K562 (cell line): Measurements from ENCODE around the gene KIF5C. TPM values are rescaled to one million over a fixed set of nuclear protein-coding genes. Genes with fewer than 3 reads are reported as not detected.

Experiments
- ATAC-seq: fragments of 200-7000 bp; cut with Tn5 transposase; 3 replicates; pipeline ENCODE4 v1.9.1; 2020; ENCODE audit warnings: moderate library complexity
- BruUV-seq: library from RNA; stranded (reverse); fragments of 400-500 nt; replicated peaks from 2 replicates; lab custom pipeline; 2021; lab: Mats Ljungman, UMichigan
- CTCF ChIA-PET: fragments of 300-600 bp; formaldehyde crosslinking; extraction: SDS; loops from one replicate; lab custom pipeline; 2021; ENCODE audit warnings: low intra/inter-chr PET ratio; lab: Yijun Ruan, JAX
- POLR2A ChIA-PET: fragments of 300-600, 350-650 bp; sonication (Branson Sonifier 250); formaldehyde crosslinking; extraction: SDS; loops from one replicate; lab custom pipeline; 2021; ENCODE audit warnings: antibody characterized with exemption, inconsistent platforms; lab: Yijun Ruan, JAX
- DNase-seq, 4 experiments: peaks; one replicate each; pipeline versions ENCODE4 v3.0.0 to v3.0.0-alpha.2; 2011 to 2018; ENCODE audit warnings: low spot score in 3 of 4, mixed read lengths in 3 of 4; ENCODE audit errors: extremely low read depth in 1 of 4
- FAIRE-seq: peaks from 2 replicates; lab custom pipeline; 2011; peaks lifted over from hg19 to GRCh38; lab: Jason Lieb, UNC
- H2AFZ ChIP-seq: 2 replicates; pipeline ENCODE4 v1.6.0; 2011; ENCODE audit warnings: low read depth, low read length, control low read depth, inconsistent platforms
- H3K27ac ChIP-seq: fragments of 200-600 bp; 3 replicates; pipeline ENCODE4 v1.8.0; 2011; ENCODE audit warnings: low read depth, mild to moderate bottlenecking, control low read depth, inconsistent platforms, low read length, moderate library complexity, mixed read lengths; ENCODE audit errors: extremely low read depth
- H3K27me3 ChIP-seq, 2 experiments: fragments of 300-600 bp in 1 of 2; 2 replicates in 1 of 2; 3 replicates in 1 of 2; pipeline versions ENCODE4 v1.6.0 to v1.8.0; 2011; ENCODE audit warnings: inconsistent platforms in 2 of 2, low read length in 2 of 2, mild to moderate bottlenecking in 1 of 2, mixed read lengths in 1 of 2, moderate library complexity in 1 of 2; ENCODE audit not compliant: control insufficient read depth in 2 of 2, insufficient read depth in 2 of 2
- H3K36me3 ChIP-seq: fragments of 300-600 bp; 3 replicates; pipeline ENCODE4 v1.8.0; 2011; ENCODE audit warnings: mild to moderate bottlenecking, low read length, inconsistent platforms; ENCODE audit not compliant: control insufficient read depth, insufficient read depth
- H3K4me1 ChIP-seq, 2 experiments: fragments of 200-600 bp in 1 of 2; replicated peaks in 1 of 2; 2 replicates in 1 of 2; 3 replicates in 1 of 2; pipeline versions ENCODE4 v1.5.1 to v1.8.0; 2011; ENCODE audit warnings: inconsistent platforms in 2 of 2, low read length in 2 of 2, mild to moderate bottlenecking in 1 of 2, mixed read lengths in 1 of 2, moderate library complexity in 1 of 2; ENCODE audit not compliant: control insufficient read depth in 2 of 2, insufficient read depth in 2 of 2
- H3K4me2 ChIP-seq: 2 replicates; pipeline ENCODE4 v1.6.1; 2011; ENCODE audit warnings: low read length, control low read depth, inconsistent platforms, mixed read lengths; ENCODE audit not compliant: insufficient read depth
- H3K4me3 ChIP-seq: fragments of 200-600 bp; sonication (generic), shearing (Covaris generic); 2 replicates; pipeline ENCODE4 v1.5.1; 2016; ENCODE audit warnings: control low read depth, inconsistent platforms
- H3K79me2 ChIP-seq: fragments of 200-600 bp; 3 replicates; pipeline ENCODE4 v1.8.0; 2011; ENCODE audit warnings: low read length, inconsistent platforms; ENCODE audit not compliant: control insufficient read depth, insufficient read depth
- H3K9ac ChIP-seq, 2 experiments: 2 replicates each; pipeline versions ENCODE4 v1.6.0 to v1.6.1; 2011; ENCODE audit warnings: low read depth in 2 of 2, low read length in 2 of 2, control low read depth in 1 of 2, inconsistent platforms in 1 of 2, mild to moderate bottlenecking in 1 of 2, mixed read lengths in 1 of 2; ENCODE audit not compliant: insufficient read depth in 1 of 2
- H3K9me1 ChIP-seq: one replicate; pipeline ENCODE4 v1.6.0; 2011; ENCODE audit warnings: inconsistent platforms, mild to moderate bottlenecking, low read length, moderate library complexity; ENCODE audit not compliant: control insufficient read depth, insufficient read depth
- H3K9me3 ChIP-seq: replicated peaks from 2 replicates; pipeline ENCODE4 v1.5.1; 2011; ENCODE audit warnings: low read depth, low read length, inconsistent platforms; ENCODE audit not compliant: control insufficient read depth, insufficient read depth
- H4K20me1 ChIP-seq: replicated peaks from 2 replicates; pipeline ENCODE4 v1.6.1; 2011; ENCODE audit warnings: low read length, inconsistent platforms, mixed read lengths; ENCODE audit not compliant: control insufficient read depth, insufficient read depth
- BRCA1 ChIP-seq, 2 experiments: fragments of 450-650 bp in 1 of 2; sonication (generic) in 1 of 2; formaldehyde crosslinking in 1 of 2; IDR thresholded peaks; 2 replicates each; pipeline versions ENCODE4 v1.5.0 to v1.6.1; 2017 to 2020; ENCODE audit warnings: mild to moderate bottlenecking in 1 of 2, missing genetic modification reagents in 1 of 2
- EGR1 ChIP-seq: fragments of 450-650 bp; conservative IDR thresholded peaks from 2 replicates; pipeline ENCODE4 v1.6.1; 2017; ENCODE audit warnings: mild to moderate bottlenecking
- FOXJ2 ChIP-seq: fragments of 200-800 bp; sonication (Bioruptor generic); IDR thresholded peaks from 2 replicates; pipeline ENCODE4 v1.6.1; 2016; ENCODE audit warnings: missing genetic modification characterization, missing compliant biosample characterization
- RBM39 ChIP-seq: fragments of 200-400 bp; formaldehyde crosslinking; optimal IDR thresholded peaks from 2 replicates; pipeline ENCODE3; 2018; ENCODE audit warnings: low read depth, low read length
- RCOR1 ChIP-seq, 2 experiments: IDR thresholded peaks; 2 replicates each; pipeline ENCODE4 v1.6.1; 2012; ENCODE audit warnings: low read depth in 2 of 2, low read length in 2 of 2, borderline replicate concordance in 1 of 2, improper control_type of control experiment in 1 of 2
- ZNF3 ChIP-seq: fragments of 250-450 bp; sonication (Bioruptor Pico); IDR thresholded peaks from 2 replicates; pipeline ENCODE4 v1.5.0; 2021; ENCODE audit warnings: mild to moderate bottlenecking, moderate library complexity
- WGBS: fragments of 100-300 bp; shearing (Covaris generic); methylation state at CpG from one replicate; pipeline ENCODE4 v1.1.6; 2016; ENCODE audit warnings: low coverage, mixed read lengths; ENCODE audit not compliant: insufficient coverage; ENCODE audit errors: missing lambda C conversion rate; 5-methylcytosine and 5-hydroxymethylcytosine counted together
- in situ Hi-C: fragments of 300-500 bp; cut with MboI; formaldehyde crosslinking; loops from 4 replicates; pipeline ENCODE4 v1.15.0; 2018; ENCODE audit warnings: inconsistent platforms, mixed read lengths
- intact Hi-C: fragments of 100-400 bp; cut with micrococcal nuclease; formaldehyde crosslinking; loops from 2 replicates; pipeline ENCODE4 v1.14.2; 2022
- polyA plus RNA-seq, 8 experiments: library from polyadenylated mRNA; depleted of rRNA in 4 of 8; stranded (reverse) in 5 of 8; unstranded in 3 of 8; fragments of >200 nt; fragmentation: Nextera tagmentation in 2 of 8; fragmentation: Illumina TruSeq in 1 of 8; extraction: Ambion mirVana in 2 of 8; extraction: Trizol in 1 of 8; gene quantifications; 2 replicates each; pipeline versions ENCODE4 v1.2.1 to v1.2.3, GENCODE V29; 2011 to 2014; ENCODE audit warnings: inconsistent platforms in 1 of 8, missing spikeins in 1 of 8
- total RNA-seq, 7 experiments: library from RNA; depleted of rRNA in 6 of 7; stranded (reverse); fragments of >200 nt in 6 of 7; fragmentation: Illumina TruSeq in 2 of 7; extraction: Trizol in 2 of 7; gene quantifications; 2 replicates each; pipeline versions ENCODE4 v1.2.1 to v1.2.3, GENCODE V29; 2011 to 2021; ENCODE audit warnings: low replicate concordance in 1 of 7
- TF ChIP-seq, protein P1 (sequence below): fragments of 450-650 bp; IDR thresholded peaks from 2 replicates; pipeline ENCODE4 v1.6.1; 2017; ENCODE audit warnings: mild to moderate bottlenecking, moderate library complexity

KIF5C gene
- total and polyA plus RNA-seq, 9 of the 15 experiments (the other 6 are each of a cell fraction or from before 2014, with no cell fraction given) = 0.01 to 0.09 (median 0.01) TPM; not detected in 6

DNA sequence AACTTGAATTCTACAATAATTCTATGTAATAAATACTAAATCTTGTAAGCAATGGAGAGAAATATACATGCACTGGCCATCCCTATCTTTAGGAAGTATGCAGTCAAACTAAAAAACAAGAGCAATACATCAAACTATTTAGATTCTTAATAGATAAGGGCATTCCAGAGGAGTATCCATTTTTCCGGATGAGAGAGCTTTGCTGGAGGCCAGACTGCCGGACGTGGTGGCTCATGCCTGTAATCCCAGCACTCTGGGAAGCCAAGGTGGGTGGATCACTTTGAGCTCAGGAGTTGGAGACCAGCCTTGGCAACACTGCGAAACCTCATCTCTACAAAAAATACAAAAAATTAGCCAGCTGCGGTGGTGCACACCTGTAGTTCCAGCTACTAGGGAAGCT lies 60.8 kb downstream of the KIF5C start:
- no peak overlapping the region for H3K9ac ChIP-seq
- under 1% methylated on average over 5 of the region's 5 CpGs for WGBS
- no peaks in the 10 kb centered on the region for H3K36me3 ChIP-seq
- no peaks in the 10 kb centered on the region for H3K79me2 ChIP-seq
- FAIRE-seq (no peak), ATAC-seq (no peak), DNase-seq (no peak)
- no peak overlapping the region for H3K4me3 ChIP-seq
- no peaks in the 10 kb centered on the region for H3K9me3 ChIP-seq
- H3K9me1 ChIP-seq = no peaks in the 10 kb centered on the region
- H4K20me1 ChIP-seq = no peaks in the 10 kb centered on the region
- in situ Hi-C loops = no loop called here
- no peak overlapping the region for H3K4me2 ChIP-seq
- CTCF ChIA-PET = no interaction called here
- intact Hi-C loops = no loop called here
- no peak overlapping the region for H3K27ac ChIP-seq
- TF ChIP-seq EGR1 (no peak), RBM39 (no peak), ZNF3 (CRISPR knock-in tag) (no peak), BRCA1 (IDR thresholded peaks at IDR 0.05) (no peak), BRCA1 (CRISPR knock-in tag; IDR thresholded peaks at IDR 0.05) (no peak), FOXJ2 (tag) (no peak), RCOR1 (IDR thresholded peaks at IDR 0.05; ENCODE audit: borderline replicate concordance in 1 of 2, low read depth in 2 of 2, low read length in 2 of 2) (no peak)
- TF ChIP-seq, protein P1, sequence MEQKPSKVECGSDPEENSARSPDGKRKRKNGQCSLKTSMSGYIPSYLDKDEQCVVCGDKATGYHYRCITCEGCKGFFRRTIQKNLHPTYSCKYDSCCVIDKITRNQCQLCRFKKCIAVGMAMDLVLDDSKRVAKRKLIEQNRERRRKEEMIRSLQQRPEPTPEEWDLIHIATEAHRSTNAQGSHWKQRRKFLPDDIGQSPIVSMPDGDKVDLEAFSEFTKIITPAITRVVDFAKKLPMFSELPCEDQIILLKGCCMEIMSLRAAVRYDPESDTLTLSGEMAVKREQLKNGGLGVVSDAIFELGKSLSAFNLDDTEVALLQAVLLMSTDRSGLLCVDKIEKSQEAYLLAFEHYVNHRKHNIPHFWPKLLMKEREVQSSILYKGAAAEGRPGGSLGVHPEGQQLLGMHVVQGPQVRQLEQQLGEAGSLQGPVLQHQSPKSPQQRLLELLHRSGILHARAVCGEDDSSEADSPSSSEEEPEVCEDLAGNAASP = no peak
- POLR2A ChIA-PET = interaction anchor here (0.6 to 0.8 kb wide), 2 partner anchors 9 to 34 kb away, joined by 3 to 4 read pairs; no protein-coding TSS in a partner anchor
- H3K4me1 ChIP-seq = no peaks in the 10 kb centered on the region
- H3K27me3 ChIP-seq = peaks cover 0 to 6% of the 10 kb centered on the region in 2 experiments; a peak in 2 of 5 replicates
- no peak overlapping the region for H2AFZ ChIP-seq
- no TSS peak for BruUV-seq
